Superior temporal gyrus (tissue), 1 donor: Measurements from ENCODE around the gene UBL7.
"Not testable (repeated sequence)": the region's sequence is repeated elsewhere in the genome, so short reads cannot be mapped to it uniquely, and the experiment has no call there.

Source experiments
- DNase-seq: peaks from one replicate; pipeline ENCODE4 v3.0.0-alpha.2; 2016; ENCODE audit errors: extremely low spot score

Gene UBL7

GRCh38 chr15:74464216-74464615 is 3.3 kb upstream of the UBL7 start:
- DNase-seq: no peak

- no peak for DNase-seq
Measured at GRCh38 chr15:74463634-74464033, 2.7 kb upstream of the UBL7 start.

- no peak for DNase-seq
Measured at GRCh38 chr15:74461847-74462511, 1.0 kb upstream of the UBL7 start.

GRCh38 chr15:74460298-74460697 is 662 bp downstream of the UBL7 start:
- no peak for DNase-seq

GRCh38 chr15:74459798-74460197 is 1.2 kb downstream of the UBL7 start:
- DNase-seq: not testable (repeated sequence)

GRCh38 chr15:74458473-74458872 is 2.5 kb downstream of the UBL7 start:
- no peak for DNase-seq

- not testable (repeated sequence) for DNase-seq
Measured at GRCh38 chr15:74457036-74457435, 3.9 kb downstream of the UBL7 start.

GRCh38 chr15:74454764-74455500 is 6.0 kb downstream of the UBL7 start:
- DNase-seq: no peak

- DNase-seq: no peak
Measured at GRCh38 chr15:74453925-74454763, 6.8 kb downstream of the UBL7 start.

- peak; percentile 71 for DNase-seq
Measured at GRCh38 chr15:74451861-74452835, 8.8 kb downstream of the UBL7 start.

- DNase-seq: peak; percentile 44
Measured at GRCh38 chr15:74451322-74451721, 9.6 kb downstream of the UBL7 start.

GRCh38 chr15:74449643-74450205 is 11.2 kb downstream of the UBL7 start:
- peak; percentile 74 for DNase-seq

- no peak for DNase-seq
Measured at GRCh38 chr15:74449095-74449494, 11.9 kb downstream of the UBL7 start.

GRCh38 chr15:74445816-74446763 is 14.9 kb downstream of the UBL7 start:
- peak; percentile 11 for DNase-seq

GRCh38 chr15:74444106-74445062 is 16.6 kb downstream of the UBL7 start:
- peak; percentile 55 for DNase-seq

GRCh38 chr15:74443100-74443909 is 17.7 kb downstream of the UBL7 start:
- DNase-seq: peak; percentile 40

GRCh38 chr15:74442604-74443003 is 18.4 kb downstream of the UBL7 start:
- no peak for DNase-seq

GRCh38 chr15:74442063-74442462 is 18.9 kb downstream of the UBL7 start:
- peak; percentile 20 for DNase-seq
